WTC11 (cell line): ENCODE data around the gene ZNF385A. TPM values are rescaled to one million over a fixed set of nuclear protein-coding genes. Genes with fewer than 3 reads are reported as not detected.
A peak's percentile ranks its signal among the peaks of the same experiment; 100 is the strongest.

Experiments
- ATAC-seq: fragments of 200-7000 bp; cut with Tn5 transposase; 2 replicates; pipeline ENCODE4 v1.10.0; 2021; ENCODE audit warnings: mild to moderate bottlenecking, moderate library complexity
- CTCF ChIA-PET: fragments of 300-600 bp; sonication (Branson Sonifier 250); formaldehyde crosslinking; loops from one replicate; lab custom pipeline; 2021; ENCODE audit warnings: antibody characterized with exemption; lab: Charles Lee
- POLR2A ChIA-PET: fragments of 350-600 bp; sonication (Branson Sonifier 250); formaldehyde crosslinking; loops from one replicate; lab custom pipeline; 2021; ENCODE audit warnings: antibody characterized with exemption; lab: Charles Lee
- DNase-seq: peaks from one replicate; pipeline ENCODE4 v3.0.0; 2021; ENCODE audit warnings: low spot score
- H3K27ac Mint-ChIP-seq: 2 replicates; pipeline ENCODE4 v1.8.0; 2021; ENCODE audit warnings: mixed read lengths
- H3K27me3 Mint-ChIP-seq: 2 replicates; pipeline ENCODE4 v1.8.0; 2021; ENCODE audit warnings: low read depth, mild to moderate bottlenecking, moderate library complexity, mixed read lengths
- H3K36me3 Mint-ChIP-seq: 2 replicates; pipeline ENCODE4 v1.8.0; 2021; ENCODE audit warnings: mixed read lengths
- H3K4me1 Mint-ChIP-seq: 2 replicates; pipeline ENCODE4 v1.8.0; 2022; ENCODE audit warnings: mixed read lengths
- H3K4me3 Mint-ChIP-seq: 2 replicates; pipeline ENCODE4 v1.8.0; 2021; ENCODE audit warnings: mild to moderate bottlenecking, moderate library complexity, mixed read lengths
- H3K9me3 Mint-ChIP-seq: 2 replicates; pipeline ENCODE4 v1.8.0; 2021; ENCODE audit warnings: mixed read lengths
- CBFB ChIP-seq: sonication (generic); formaldehyde crosslinking; IDR thresholded peaks from 2 replicates; pipeline ENCODE4 v1.8.1; 2022; ENCODE audit warnings: mild to moderate bottlenecking, low read depth, missing genetic modification reagents
- CREB1 ChIP-seq: sonication (generic); formaldehyde crosslinking; IDR thresholded peaks from 2 replicates; pipeline ENCODE4 v1.8.0; 2023; ENCODE audit warnings: mild to moderate bottlenecking, missing genetic modification reagents
- FOXJ3 ChIP-seq: sonication (generic); formaldehyde crosslinking; IDR thresholded peaks from 2 replicates; pipeline ENCODE4 v1.9.0; 2021; ENCODE audit warnings: missing genetic modification reagents, mild to moderate bottlenecking, borderline replicate concordance
- FOXP1 ChIP-seq: sonication (generic); formaldehyde crosslinking; IDR thresholded peaks from 2 replicates; pipeline ENCODE4 v1.8.0; 2022; ENCODE audit warnings: missing genetic modification reagents, mild to moderate bottlenecking, moderate library complexity, borderline replicate concordance
- MYBL2 ChIP-seq: sonication (generic); formaldehyde crosslinking; IDR thresholded peaks from 2 replicates; pipeline ENCODE4 v1.8.1; 2023; ENCODE audit warnings: mild to moderate bottlenecking, moderate library complexity, missing genetic modification reagents
- NR1H2 ChIP-seq: sonication (generic); formaldehyde crosslinking; IDR thresholded peaks from 2 replicates; pipeline ENCODE4 v1.9.0; 2021; ENCODE audit warnings: mild to moderate bottlenecking, moderate library complexity, missing genetic modification reagents
- NR2C2 ChIP-seq: sonication (generic); formaldehyde crosslinking; IDR thresholded peaks from 2 replicates; pipeline ENCODE4 v1.8.0; 2022; ENCODE audit warnings: mild to moderate bottlenecking, missing genetic modification reagents
- SMAD3 ChIP-seq: sonication (generic); formaldehyde crosslinking; IDR thresholded peaks from 2 replicates; pipeline ENCODE4 v1.8.0; 2022; ENCODE audit warnings: missing genetic modification reagents, mild to moderate bottlenecking, borderline replicate concordance
- SMAD4 ChIP-seq: sonication (generic); formaldehyde crosslinking; IDR thresholded peaks from 2 replicates; pipeline ENCODE4 v1.8.0; 2022; ENCODE audit warnings: mild to moderate bottlenecking, missing genetic modification reagents
- TEAD1 ChIP-seq: sonication (generic); formaldehyde crosslinking; IDR thresholded peaks from 2 replicates; pipeline ENCODE4 v1.8.0; 2022; ENCODE audit warnings: mild to moderate bottlenecking, missing genetic modification reagents
- TP53 ChIP-seq: sonication (generic); formaldehyde crosslinking; IDR thresholded peaks from 2 replicates; pipeline ENCODE4 v1.8.1; 2023; ENCODE audit warnings: mild to moderate bottlenecking, missing genetic modification reagents
- total RNA-seq: library from RNA; stranded (reverse); gene quantifications from 3 replicates; pipeline ENCODE4 v1.2.3, GENCODE V29; 2021
- TF ChIP-seq, protein P1 (sequence below): sonication (generic); formaldehyde crosslinking; IDR thresholded peaks from 2 replicates; pipeline ENCODE4 v1.8.0; 2022; ENCODE audit warnings: mild to moderate bottlenecking, missing genetic modification reagents
- TF ChIP-seq, protein P2 (sequence below): fragments of 250-450 bp; sonication (Bioruptor Pico); IDR thresholded peaks from 2 replicates; pipeline ENCODE4 v1.9.0; 2021; ENCODE audit warnings: mild to moderate bottlenecking, borderline replicate concordance
- TF ChIP-seq, protein P3 (sequence below): sonication (generic); formaldehyde crosslinking; IDR thresholded peaks from 2 replicates; pipeline ENCODE4 v1.8.1; 2023; ENCODE audit warnings: mild to moderate bottlenecking, missing genetic modification reagents, moderate library complexity
- TF ChIP-seq, protein P4 (sequence below): fragments of 250-450 bp; sonication (Bioruptor Pico); IDR thresholded peaks from 2 replicates; pipeline ENCODE4 v1.9.0; 2021; ENCODE audit warnings: mild to moderate bottlenecking
- TF ChIP-seq, protein P5 (sequence below): sonication (generic); formaldehyde crosslinking; IDR thresholded peaks from 2 replicates; pipeline ENCODE4 v1.8.1; 2023; ENCODE audit warnings: mild to moderate bottlenecking, missing genetic modification reagents

The ZNF385A gene
- total RNA-seq, 1 experiment from 2014 or later, result 23.5 TPM

DNA sequence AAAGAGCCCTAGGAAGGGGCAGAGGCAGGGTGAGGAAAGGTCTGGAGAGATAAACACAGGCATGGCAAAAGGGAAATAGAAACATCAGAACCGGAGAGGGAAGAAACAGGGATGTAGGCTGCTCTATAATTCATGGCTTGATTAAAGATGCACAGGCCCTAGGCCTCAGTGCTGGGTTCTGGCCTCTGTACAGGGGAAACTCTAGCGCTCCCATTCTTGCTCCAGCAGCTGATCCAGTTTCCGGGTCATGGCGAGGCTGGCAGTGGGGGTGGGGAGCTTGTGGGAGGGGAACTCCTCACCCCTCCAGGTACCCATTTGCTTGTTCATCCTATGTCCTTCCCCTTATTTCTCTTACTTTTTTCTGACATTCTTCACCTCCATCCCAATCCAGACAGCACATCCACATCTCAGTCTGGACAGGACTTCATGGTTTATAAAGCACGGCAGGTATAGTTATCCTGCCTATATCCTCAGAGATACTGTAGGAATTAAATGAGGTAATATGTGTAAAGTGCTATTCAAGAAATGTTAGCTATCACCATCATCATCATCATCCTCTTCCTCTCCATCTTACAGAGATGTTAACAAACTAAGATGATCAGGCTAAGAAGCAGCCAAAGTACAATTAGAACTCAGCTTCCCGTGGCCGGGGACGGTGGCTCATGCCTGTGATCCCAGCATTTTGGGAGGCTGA, 12.3 kb downstream of the ZNF385A start:
- H3K4me3 Mint-ChIP-seq, result no peak overlapping the region
- DNase-seq, result no peak
- no peak for TF ChIP-seq FOXJ3 (CRISPR knock-in tag)
- TF ChIP-seq, protein P1, sequence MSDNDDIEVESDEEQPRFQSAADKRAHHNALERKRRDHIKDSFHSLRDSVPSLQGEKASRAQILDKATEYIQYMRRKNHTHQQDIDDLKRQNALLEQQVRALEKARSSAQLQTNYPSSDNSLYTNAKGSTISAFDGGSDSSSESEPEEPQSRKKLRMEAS (CRISPR knock-in tag), result no peak
- TF ChIP-seq NR2C2 (CRISPR knock-in tag), result no peak
- TF ChIP-seq, protein P2, sequence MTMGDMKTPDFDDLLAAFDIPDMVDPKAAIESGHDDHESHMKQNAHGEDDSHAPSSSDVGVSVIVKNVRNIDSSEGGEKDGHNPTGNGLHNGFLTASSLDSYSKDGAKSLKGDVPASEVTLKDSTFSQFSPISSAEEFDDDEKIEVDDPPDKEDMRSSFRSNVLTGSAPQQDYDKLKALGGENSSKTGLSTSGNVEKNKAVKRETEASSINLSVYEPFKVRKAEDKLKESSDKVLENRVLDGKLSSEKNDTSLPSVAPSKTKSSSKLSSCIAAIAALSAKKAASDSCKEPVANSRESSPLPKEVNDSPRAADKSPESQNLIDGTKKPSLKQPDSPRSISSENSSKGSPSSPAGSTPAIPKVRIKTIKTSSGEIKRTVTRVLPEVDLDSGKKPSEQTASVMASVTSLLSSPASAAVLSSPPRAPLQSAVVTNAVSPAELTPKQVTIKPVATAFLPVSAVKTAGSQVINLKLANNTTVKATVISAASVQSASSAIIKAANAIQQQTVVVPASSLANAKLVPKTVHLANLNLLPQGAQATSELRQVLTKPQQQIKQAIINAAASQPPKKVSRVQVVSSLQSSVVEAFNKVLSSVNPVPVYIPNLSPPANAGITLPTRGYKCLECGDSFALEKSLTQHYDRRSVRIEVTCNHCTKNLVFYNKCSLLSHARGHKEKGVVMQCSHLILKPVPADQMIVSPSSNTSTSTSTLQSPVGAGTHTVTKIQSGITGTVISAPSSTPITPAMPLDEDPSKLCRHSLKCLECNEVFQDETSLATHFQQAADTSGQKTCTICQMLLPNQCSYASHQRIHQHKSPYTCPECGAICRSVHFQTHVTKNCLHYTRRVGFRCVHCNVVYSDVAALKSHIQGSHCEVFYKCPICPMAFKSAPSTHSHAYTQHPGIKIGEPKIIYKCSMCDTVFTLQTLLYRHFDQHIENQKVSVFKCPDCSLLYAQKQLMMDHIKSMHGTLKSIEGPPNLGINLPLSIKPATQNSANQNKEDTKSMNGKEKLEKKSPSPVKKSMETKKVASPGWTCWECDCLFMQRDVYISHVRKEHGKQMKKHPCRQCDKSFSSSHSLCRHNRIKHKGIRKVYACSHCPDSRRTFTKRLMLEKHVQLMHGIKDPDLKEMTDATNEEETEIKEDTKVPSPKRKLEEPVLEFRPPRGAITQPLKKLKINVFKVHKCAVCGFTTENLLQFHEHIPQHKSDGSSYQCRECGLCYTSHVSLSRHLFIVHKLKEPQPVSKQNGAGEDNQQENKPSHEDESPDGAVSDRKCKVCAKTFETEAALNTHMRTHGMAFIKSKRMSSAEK (CRISPR knock-in tag), result no peak
- no peak for TF ChIP-seq MYBL2 (CRISPR knock-in tag)
- no peak for TF ChIP-seq CBFB (CRISPR knock-in tag)
- TF ChIP-seq NR1H2, result no peak
- no peak for TF ChIP-seq SMAD4 (CRISPR knock-in tag)
- H3K27ac Mint-ChIP-seq, result no peak overlapping the region
- POLR2A ChIA-PET, result no interaction called here
- no peak for ATAC-seq
- peaks cover 24% of the 10 kb centered on the region for H3K4me1 Mint-ChIP-seq
- peaks cover 22% of the 10 kb centered on the region for H3K36me3 Mint-ChIP-seq
- H3K27me3 Mint-ChIP-seq, result peaks cover 34% of the 10 kb centered on the region
- no peaks in the 10 kb centered on the region for H3K9me3 Mint-ChIP-seq
- CTCF ChIA-PET, result interaction anchor here (0.5 to 2.9 kb wide), 2 partner anchors 13 to 46 kb away, joined by 4 to 67 read pairs; no protein-coding TSS in a partner anchor

DNA sequence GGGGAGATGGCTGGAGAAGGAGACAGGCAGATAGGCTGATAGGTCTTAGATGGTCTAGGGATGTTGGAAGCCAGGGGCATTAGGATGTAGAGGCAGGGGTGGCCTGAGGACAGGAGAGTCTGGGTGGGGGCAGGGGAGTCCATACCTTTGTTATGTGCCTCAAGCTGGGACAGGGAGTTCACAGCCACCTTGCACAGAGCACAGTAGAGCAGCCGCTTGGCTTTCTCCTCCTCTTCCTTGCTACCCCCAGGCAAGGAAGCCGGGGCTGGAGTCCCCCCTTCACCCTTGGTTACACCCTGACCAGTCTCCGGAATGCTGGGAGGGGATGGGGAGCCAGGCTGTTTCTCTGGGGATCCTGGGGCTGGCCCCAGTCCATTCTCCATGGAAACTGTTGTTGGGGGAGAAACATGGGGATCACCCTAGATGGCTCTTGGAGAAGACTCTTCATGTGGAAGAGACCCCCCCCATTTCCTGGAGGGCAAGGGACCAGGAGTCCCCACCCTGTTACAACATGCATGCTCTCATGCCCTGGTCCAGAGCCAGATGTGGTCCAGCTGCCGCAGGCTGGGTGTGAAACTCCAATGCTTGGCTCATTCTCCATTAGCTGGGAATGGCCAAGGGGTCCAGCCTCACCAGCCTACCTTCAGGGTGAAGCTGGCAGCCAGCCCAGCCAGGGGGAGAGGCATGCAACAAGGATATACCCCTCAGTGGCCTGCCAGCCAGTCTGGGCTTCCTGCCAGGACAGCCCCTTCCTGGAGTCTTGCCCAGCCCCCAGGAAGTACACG, 13.0 kb downstream of the ZNF385A start:
- ATAC-seq, result no peak
- Mint-ChIP-seq H3K9me3 (no peaks in the 10 kb centered on the region), H3K36me3 (peaks cover 20% of the 10 kb centered on the region), H3K4me3 (peak overlapping the region; percentile 63; the same call in 1 of the 2 replicates), H3K27me3 (peaks cover 34% of the 10 kb centered on the region), H3K27ac (no peak overlapping the region), H3K4me1 (peaks cover 24% of the 10 kb centered on the region)
- TF ChIP-seq SMAD3 (CRISPR knock-in tag), result no peak
- TF ChIP-seq TP53, result no peak
- TF ChIP-seq, protein P3, sequence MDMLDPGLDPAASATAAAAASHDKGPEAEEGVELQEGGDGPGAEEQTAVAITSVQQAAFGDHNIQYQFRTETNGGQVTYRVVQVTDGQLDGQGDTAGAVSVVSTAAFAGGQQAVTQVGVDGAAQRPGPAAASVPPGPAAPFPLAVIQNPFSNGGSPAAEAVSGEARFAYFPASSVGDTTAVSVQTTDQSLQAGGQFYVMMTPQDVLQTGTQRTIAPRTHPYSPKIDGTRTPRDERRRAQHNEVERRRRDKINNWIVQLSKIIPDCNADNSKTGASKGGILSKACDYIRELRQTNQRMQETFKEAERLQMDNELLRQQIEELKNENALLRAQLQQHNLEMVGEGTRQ (CRISPR knock-in tag), result no peak
- TF ChIP-seq, protein P4, sequence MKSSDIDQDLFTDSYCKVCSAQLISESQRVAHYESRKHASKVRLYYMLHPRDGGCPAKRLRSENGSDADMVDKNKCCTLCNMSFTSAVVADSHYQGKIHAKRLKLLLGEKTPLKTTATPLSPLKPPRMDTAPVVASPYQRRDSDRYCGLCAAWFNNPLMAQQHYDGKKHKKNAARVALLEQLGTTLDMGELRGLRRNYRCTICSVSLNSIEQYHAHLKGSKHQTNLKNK (CRISPR knock-in tag), result no peak
- no peak for TF ChIP-seq CREB1 (CRISPR knock-in tag)
- no peak for TF ChIP-seq FOXP1 (CRISPR knock-in tag)
- TF ChIP-seq TEAD1, result no peak
- TF ChIP-seq, protein P5, sequence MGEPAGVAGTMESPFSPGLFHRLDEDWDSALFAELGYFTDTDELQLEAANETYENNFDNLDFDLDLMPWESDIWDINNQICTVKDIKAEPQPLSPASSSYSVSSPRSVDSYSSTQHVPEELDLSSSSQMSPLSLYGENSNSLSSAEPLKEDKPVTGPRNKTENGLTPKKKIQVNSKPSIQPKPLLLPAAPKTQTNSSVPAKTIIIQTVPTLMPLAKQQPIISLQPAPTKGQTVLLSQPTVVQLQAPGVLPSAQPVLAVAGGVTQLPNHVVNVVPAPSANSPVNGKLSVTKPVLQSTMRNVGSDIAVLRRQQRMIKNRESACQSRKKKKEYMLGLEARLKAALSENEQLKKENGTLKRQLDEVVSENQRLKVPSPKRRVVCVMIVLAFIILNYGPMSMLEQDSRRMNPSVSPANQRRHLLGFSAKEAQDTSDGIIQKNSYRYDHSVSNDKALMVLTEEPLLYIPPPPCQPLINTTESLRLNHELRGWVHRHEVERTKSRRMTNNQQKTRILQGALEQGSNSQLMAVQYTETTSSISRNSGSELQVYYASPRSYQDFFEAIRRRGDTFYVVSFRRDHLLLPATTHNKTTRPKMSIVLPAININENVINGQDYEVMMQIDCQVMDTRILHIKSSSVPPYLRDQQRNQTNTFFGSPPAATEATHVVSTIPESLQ, result no peak
- ChIA-PET POLR2A (no interaction called here), CTCF (interaction anchor here (0.5 to 2.9 kb wide), 22 partner anchors 9 to 533 kb away, joined by 3 to 167 read pairs (median 8); partner anchors contain the start of genes NCKAP1L and ZNF385A)
- DNase-seq, result no peak
